HepG2 (cell line): ENCODE results near the gene TRIM31. TPM values are rescaled to one million over a fixed set of nuclear protein-coding genes. Genes with fewer than 3 reads are reported as not detected.
A peak's percentile ranks its signal among the peaks of the same experiment; 100 is the strongest.

ENCODE experiments used
- CENPX ChIP-seq: sonication (generic); formaldehyde crosslinking; IDR thresholded peaks from 2 replicates; pipeline ENCODE4 v1.9.0; 2021; ENCODE audit warnings: mild to moderate bottlenecking, missing genetic modification reagents, moderate library complexity
- FLYWCH1 ChIP-seq: sonication (generic); formaldehyde crosslinking; IDR thresholded peaks from 2 replicates; pipeline ENCODE4 v1.8.1; 2023; ENCODE audit warnings: mild to moderate bottlenecking, missing genetic modification reagents
- KAT7 ChIP-seq: IDR thresholded peaks from 2 replicates; pipeline ENCODE4 v1.6.1; 2018; ENCODE audit warnings: borderline replicate concordance, missing compliant biosample characterization
- KLF6 ChIP-seq: IDR thresholded peaks from 2 replicates; pipeline ENCODE4 v1.8.0; 2016; ENCODE audit warnings: missing biosample characterization, missing genetic modification reagents
- POLR2A ChIP-seq, 2 experiments: IDR thresholded peaks; 2 replicates each; pipeline ENCODE4 v1.6.1; 2011; ENCODE audit warnings: low read depth in 2 of 2, low read length in 2 of 2, mild to moderate bottlenecking in 1 of 2, moderate library complexity in 1 of 2; ENCODE audit not compliant: insufficient read depth in 1 of 2
- RBM22 ChIP-seq: fragments of 200-400 bp; formaldehyde crosslinking; optimal IDR thresholded peaks from 2 replicates; pipeline ENCODE3; 2017; ENCODE audit warnings: mild to moderate bottlenecking, low read length, moderate library complexity
- RFXAP ChIP-seq: sonication (generic); formaldehyde crosslinking; IDR thresholded peaks from 2 replicates; pipeline ENCODE4 v1.4.0; 2020; ENCODE audit warnings: missing genetic modification reagents, borderline replicate concordance
- SNAPC2 ChIP-seq: sonication (generic); formaldehyde crosslinking; IDR thresholded peaks from 2 replicates; pipeline ENCODE4 v1.8.1; 2022; ENCODE audit warnings: mild to moderate bottlenecking, missing genetic modification reagents
- TARDBP ChIP-seq: sonication (generic); formaldehyde crosslinking; IDR thresholded peaks from 2 replicates; pipeline ENCODE4 v1.8.0; 2022; ENCODE audit warnings: mild to moderate bottlenecking, missing genetic modification reagents
- ZNF142 ChIP-seq: sonication (generic); formaldehyde crosslinking; IDR thresholded peaks from 2 replicates; pipeline ENCODE4 v1.4.0; 2020; ENCODE audit warnings: missing genetic modification reagents
- ZNF33B ChIP-seq: sonication (generic); formaldehyde crosslinking; IDR thresholded peaks from 2 replicates; pipeline ENCODE4 v1.5.1; 2020; ENCODE audit warnings: mild to moderate bottlenecking, missing genetic modification reagents
- ZNF407 ChIP-seq: sonication (generic); formaldehyde crosslinking; IDR thresholded peaks from one replicate; pipeline ENCODE4 v1.5.1; 2020; ENCODE audit warnings: mild to moderate bottlenecking, missing genetic modification reagents; ENCODE audit errors: not compliant biosample characterization
- ZNF552 ChIP-seq: sonication (generic); formaldehyde crosslinking; IDR thresholded peaks from 2 replicates; pipeline ENCODE4 v1.9.0; 2022; ENCODE audit warnings: missing genetic modification reagents, mild to moderate bottlenecking, borderline replicate concordance
- ZNF75D ChIP-seq: sonication (generic); formaldehyde crosslinking; IDR thresholded peaks from 2 replicates; pipeline ENCODE4 v1.8.1; 2023; ENCODE audit warnings: missing genetic modification reagents, mild to moderate bottlenecking, borderline replicate concordance
- ZNF83 ChIP-seq: sonication (generic); formaldehyde crosslinking; IDR thresholded peaks from 2 replicates; pipeline ENCODE4 v1.4.0; 2020; ENCODE audit warnings: missing genetic modification reagents, mild to moderate bottlenecking, borderline replicate concordance
- polyA plus RNA-seq, 8 experiments: library from polyadenylated mRNA; depleted of rRNA in 3 of 8; stranded (reverse) in 7 of 8; unstranded in 1 of 8; fragments of >200 nt; fragmentation: Illumina TruSeq in 4 of 8; extraction: Trizol in 4 of 8; gene quantifications; 2 replicates each; pipeline versions ENCODE4 v1.2.1 to v1.2.3, GENCODE V29; 2011 to 2016; ENCODE audit warnings: low read depth in 4 of 8, missing spikeins in 1 of 8, mixed read lengths in 1 of 8; ENCODE audit not compliant: insufficient read depth in 1 of 8
- total RNA-seq, 5 experiments: library from RNA; depleted of rRNA; stranded (reverse); fragments of >200 nt; fragmentation: Illumina TruSeq; extraction: Trizol; gene quantifications; 2 replicates each; pipeline ENCODE4 v1.2.3, GENCODE V29; 2016; ENCODE audit warnings: low read depth in 1 of 5

Gene TRIM31
- total and polyA plus RNA-seq, 2 of the 13 experiments (the other 11 are each of a cell fraction or from before 2014, with no cell fraction given) = 0.13 to 0.51 TPM

- TF ChIP-seq ZNF142 (CRISPR knock-in tag) = peak; percentile 88
- TF ChIP-seq CENPX (CRISPR knock-in tag) = no peak
- no peak for TF ChIP-seq ZNF75D
- TF ChIP-seq KLF6 (CRISPR knock-in tag) = peak; percentile 54; the same call in 1 of the 2 replicates
- peak; percentile 71 for TF ChIP-seq ZNF407 (CRISPR knock-in tag)
- peak; percentile 62; the same call in 1 of the 2 replicates for TF ChIP-seq ZNF83 (CRISPR knock-in tag)
- peak; percentile 65 to 85 for TF ChIP-seq POLR2A (IDR thresholded peaks at IDR 0.05; ENCODE audit: insufficient read depth in 1 of 2, low read depth in 2 of 2, low read length in 2 of 2)
- no peak for TF ChIP-seq ZNF552
- peak; percentile 92 for TF ChIP-seq RBM22
- TF ChIP-seq TARDBP (CRISPR knock-in tag) = peak; percentile 99
- 0 out of 2 replicates have a peak, but pooled peaks have one; percentile 47 for TF ChIP-seq RFXAP (CRISPR knock-in tag)
- peak; percentile 54; the same call in 1 of the 2 replicates for TF ChIP-seq ZNF33B (CRISPR knock-in tag)
- no peak for TF ChIP-seq KAT7 (CRISPR knock-in tag)
- no peak for TF ChIP-seq FLYWCH1
- peak; percentile 92; the same call in 1 of the 2 replicates for TF ChIP-seq SNAPC2 (CRISPR knock-in tag)
Measured at GRCh38 chr6:30066577-30067459, 46.1 kb downstream of the TRIM31 start, which contains the start of gene PPP1R11 (continued).
